Eye (tissue), 1 donor: ENCODE data around the gene BBS2.

Experiments
- DNase-seq: peaks from one replicate; pipeline ENCODE4 v3.0.0-alpha.2; 2015

Gene BBS2

GRCh38 chr16:56475201-56475600 lies 44.6 kb downstream of the BBS2 start:
- DNase-seq, result no peak

DNA sequence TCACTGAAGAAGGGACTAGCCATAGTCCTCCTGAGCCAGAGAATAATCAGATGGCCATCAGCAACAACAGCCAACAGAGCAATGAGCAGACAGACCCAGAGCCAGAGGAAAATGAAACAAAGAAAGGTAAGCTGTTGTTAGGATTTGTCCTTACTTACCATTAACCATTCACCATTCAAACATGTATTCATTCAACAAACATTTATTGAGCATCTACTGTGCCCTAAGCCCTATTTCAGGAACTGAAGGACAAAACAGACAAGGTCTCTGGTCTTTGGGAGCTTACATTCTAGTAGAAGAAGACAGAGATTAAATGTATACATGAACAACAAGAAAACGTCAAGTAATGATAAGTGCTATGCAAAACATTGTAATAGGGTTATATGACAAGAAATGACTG lies 49.2 kb downstream of the BBS2 start:
- DNase-seq, result no peak

DNA sequence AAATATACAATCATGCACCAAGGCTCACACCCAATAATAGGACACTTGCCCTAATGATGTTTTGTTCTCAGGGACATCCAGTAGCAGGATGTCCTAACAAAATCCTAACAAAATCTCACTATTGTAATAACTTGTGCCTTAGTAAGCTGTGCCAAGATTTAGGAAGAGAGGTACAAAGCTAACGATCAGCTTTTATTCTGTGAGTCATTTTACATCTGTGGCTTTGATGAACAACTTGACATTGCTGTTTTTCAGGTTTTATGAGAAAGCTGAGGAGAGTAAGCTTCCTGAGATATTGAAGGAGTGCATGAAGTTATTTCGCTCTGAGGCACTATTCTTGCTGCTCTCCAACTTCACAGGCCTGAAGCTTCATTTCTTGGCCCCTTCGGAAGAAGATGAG lies 49.6 kb downstream of the BBS2 start:
- no peak for DNase-seq

DNA sequence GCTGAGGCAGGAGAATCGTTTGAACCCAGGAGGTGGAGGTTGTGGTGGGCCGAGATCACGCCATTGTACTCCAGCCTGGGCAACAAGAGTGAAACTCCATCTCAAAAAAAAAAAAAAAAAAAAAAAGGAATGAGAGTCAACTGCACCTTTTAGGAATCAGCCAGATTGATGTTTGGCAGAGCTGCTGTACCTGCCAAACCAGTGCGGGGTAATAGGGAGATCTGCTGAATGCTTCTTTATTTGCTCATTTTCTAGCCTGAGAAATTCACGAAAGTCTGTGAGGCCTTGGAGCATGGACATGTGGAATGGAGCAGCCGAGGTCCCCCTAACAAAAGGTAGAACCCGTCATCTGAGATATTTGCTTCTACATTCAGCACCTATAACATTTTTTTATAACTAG lies 50.1 kb downstream of the BBS2 start:
- DNase-seq, result no peak

- no peak for DNase-seq
Measured at GRCh38 chr16:56468800-56469199, 51.0 kb downstream of the BBS2 start.

GRCh38 chr16:56466344-56466743 lies 53.5 kb downstream of the BBS2 start:
- DNase-seq, result no peak

DNA sequence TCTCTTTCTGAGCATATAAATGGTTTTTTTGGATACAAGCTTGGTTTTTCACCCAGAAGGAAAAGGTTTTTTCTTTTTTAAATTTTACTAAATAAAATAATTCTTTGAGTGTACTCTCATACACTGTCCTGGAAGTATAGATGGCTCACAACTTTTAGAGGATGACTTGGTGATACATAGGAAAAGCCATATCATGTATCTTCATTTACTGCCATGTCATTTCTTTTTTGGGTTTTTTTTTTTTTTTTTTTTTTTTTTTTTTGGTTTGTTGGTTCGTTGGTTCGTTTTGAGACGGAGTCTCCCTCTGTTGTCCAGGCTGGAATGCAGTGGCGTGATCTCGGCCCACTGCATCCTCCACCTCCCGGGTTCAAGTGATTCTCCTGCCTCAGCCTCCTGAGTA lies 56.7 kb downstream of the BBS2 start:
- no peak for DNase-seq

GRCh38 chr16:56462064-56462796 lies 57.6 kb downstream of the BBS2 start:
- no peak for DNase-seq

DNA sequence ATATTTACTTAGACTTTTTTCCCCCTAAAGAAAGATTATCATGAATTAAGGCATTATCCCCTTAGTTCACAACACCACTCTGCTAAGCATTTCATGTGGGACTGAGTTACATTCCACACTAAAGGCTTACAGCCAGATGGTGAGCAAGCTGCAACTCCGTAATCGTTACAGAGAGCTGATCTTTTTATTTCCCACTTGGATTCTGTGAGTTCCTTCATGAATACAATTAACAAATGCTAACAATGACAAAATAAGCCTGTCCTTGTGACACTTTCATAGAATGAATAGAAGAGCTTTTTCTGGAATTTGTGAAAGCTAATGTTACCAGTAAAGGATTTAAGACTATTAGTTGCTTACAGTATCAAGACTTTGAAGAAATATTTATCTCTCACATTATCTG lies 59.7 kb downstream of the BBS2 start:
- peak; percentile 12 for DNase-seq

DNA sequence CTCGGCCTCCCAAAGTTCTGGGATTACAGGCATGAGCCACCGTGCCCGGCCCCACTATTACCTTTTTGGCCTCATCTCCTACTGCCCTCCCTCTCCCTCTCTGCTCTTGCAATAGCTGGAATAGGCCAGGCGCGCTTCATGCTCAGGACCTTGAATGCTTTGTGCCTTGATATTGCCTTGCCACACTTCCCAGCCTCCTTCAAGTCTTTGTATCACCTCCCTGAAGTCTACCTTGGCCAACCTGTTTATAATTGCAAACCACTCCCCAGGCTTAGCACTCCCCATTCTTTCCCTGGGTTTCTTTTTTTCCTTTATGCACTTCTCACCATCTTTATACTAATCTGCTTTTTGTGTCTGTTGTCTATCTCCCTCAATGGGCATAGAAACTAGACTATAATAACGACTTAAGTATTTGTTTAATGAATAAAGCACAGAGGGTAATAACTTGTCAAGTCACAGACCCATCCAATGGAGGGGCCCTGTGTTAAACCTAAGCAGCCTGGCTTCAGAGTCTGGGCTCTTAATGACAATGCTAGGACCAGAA lies 61.8 kb downstream of the BBS2 start:
- no peak for DNase-seq

DNA sequence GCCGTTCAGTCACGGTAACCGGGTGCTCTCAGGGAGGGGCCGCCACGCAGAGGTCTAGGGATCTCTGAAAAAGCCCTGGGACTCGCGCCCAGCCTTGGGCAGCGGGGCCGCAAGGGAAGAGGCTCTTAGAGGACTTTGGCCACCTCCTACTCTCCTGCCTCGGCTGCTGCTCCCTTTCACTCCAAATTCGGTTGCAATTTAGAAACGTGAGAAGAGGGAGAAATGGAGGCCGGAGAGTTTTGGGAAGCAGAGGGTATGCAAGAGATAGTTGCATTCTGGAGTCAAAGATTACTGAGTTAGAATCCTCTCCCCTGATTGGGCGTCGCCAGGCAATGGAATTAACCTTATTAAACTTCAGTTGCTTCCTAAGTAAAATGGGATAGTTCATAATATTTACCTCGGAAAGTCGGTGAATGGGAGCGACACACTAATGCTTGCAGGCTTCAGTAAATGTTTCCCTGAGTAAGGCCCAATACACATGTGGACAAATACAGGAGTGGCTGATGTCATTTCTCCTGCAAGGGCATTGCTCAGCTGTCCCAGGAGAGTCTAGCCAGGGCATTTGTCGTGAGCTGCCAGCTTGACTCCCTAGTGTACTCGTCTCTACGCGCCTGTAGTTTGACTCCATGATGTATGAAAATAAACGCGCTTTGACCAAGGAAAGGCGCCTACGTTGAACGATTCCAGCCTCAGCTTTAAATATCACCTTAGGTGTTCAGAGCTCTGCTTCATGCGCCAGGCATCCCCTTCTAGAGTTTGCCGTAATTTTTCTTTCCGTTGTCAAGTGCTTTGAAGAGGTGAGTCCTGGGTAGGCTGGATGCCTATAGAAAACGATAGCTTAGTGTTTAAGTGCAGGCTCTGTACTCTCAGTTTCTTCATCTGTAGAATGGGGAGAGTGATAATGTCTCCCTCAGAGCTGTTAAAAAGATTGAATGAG lies 67.8 kb downstream of the BBS2 start:
- DNase-seq, result no peak

DNA sequence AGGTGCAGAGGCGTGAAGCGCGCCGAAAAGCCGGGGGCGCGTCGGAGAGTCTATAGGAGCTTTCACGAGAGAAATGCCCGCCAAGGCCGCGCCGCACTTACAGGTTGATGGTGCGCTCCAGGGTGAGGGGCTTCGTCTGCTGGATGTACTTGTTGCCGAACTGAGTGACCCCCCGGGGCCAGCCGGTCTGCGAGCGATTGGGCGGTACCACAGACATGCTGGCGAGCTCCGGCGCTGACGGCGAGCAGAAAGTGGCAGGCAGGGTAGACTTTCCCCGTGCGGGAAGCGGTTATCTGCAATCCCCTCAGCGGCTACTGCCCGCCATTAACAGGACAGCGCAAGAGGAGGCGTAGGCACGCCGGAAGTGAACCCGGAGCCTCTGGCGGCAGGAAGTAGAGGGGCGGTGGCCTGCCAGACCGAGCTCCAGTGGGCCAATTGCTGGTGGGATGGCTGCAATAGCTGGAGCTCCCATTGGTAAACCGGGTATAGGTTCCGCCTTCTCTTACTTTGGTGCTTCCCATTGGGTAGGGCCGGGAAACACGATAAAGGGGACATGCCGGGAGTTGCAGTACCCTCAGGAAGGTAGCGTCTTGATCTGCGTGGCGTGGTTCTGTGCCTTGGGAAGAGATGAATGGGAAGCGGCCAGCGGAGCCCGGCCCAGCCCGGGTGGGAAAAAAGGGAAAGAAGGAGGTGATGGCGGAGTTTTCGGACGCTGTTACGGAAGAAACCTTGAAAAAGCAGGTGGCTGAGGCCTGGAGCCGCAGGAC lies 68.7 kb downstream of the BBS2 start, which contains the start of the genes NUDT21 and OGFOD1:
Gene NUDT21, minus strand, starts transcription at position 347 of the 767 bp plus-strand sequence. Its CDS starts 130 bp downstream, at position 217.
Gene OGFOD1, plus strand, starts transcription at position 569 of the 767 bp plus-strand sequence. Its CDS starts 59 bp downstream, at position 628.
- peak; percentile 99 for DNase-seq

- DNase-seq, result no peak
Measured at GRCh38 chr16:56450275-56450985, 69.4 kb downstream of the BBS2 start.

GRCh38 chr16:56448005-56448404 lies 71.8 kb downstream of the BBS2 start:
- DNase-seq, result no peak

DNA sequence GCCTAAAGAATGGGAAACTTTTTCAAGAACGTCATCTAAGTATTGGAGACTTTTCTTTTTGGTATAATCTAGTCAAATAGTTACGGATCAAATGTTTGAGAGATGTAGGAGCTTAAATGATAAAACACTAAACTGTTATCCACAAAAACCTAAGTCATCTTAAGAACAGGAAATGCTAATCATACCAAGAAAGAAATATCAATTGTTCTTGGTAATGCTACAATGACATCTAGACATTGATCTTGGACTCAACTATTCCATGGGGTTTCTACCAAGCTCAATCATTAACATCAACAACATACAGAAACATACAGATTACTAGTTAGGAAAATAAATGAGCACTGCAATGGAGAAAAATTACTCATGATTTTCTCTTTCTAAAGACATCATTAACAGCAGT lies 72.5 kb downstream of the BBS2 start:
- DNase-seq, result no peak

DNA sequence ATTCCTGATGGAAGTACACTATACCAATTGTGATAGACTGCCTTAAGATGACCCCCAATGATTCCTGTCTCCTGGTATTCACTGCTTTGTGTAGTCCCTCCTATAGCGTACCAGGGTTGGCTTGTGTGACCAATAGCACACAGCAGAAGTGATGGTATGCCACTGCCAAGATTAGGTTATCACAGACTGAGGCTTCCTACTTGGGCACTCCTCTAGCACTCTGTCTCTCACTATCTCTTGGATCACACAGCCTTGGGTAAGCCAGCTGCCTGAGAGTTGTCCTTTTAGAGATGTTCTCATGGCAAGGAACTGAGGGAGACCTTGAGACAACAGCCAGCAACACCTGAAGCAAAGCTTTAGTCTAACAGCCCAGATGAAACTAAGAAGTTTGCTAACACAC lies 81.8 kb downstream of the BBS2 start:
- DNase-seq, result no peak

DNA sequence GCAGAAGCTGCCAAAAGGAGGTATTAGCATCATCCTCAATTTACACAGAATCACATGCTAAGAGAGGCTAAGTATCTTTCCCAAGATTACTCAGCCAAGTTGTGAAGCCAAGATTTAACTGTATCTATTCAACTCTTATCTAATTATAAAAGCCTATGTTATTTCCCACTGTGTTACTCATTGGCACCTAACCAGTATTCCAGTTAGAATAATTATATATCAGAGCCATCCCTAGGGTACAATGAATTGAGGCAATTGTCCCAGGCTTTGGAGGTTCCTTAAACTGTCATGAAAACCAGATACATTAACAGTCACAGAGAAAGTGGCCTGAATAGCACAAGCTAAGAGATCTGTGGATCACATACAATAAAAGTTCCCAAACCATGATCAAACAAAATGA lies 83.6 kb downstream of the BBS2 start:
- DNase-seq, result no peak
